Stimulated activated CD4-positive, alpha-beta T cell treated with anti-CD3 and anti-CD28 coated beads, Interleukin-15, amount 100 ng/mL, for 24 hours (primary cell): ENCODE data around the gene TTC17.
"Not testable (repeated sequence)": the region's sequence is repeated elsewhere in the genome, so short reads cannot be mapped to it uniquely, and the experiment has no call there.

Source experiments
- DNase-seq: peaks from one replicate; pipeline ENCODE4 v3.0.0-alpha.2; 2020

The TTC17 gene

GRCh38 chr11:43462359-43462758 is 103.6 kb downstream of the TTC17 start:
- DNase-seq = no peak

GRCh38 chr11:43467958-43468357 is 109.2 kb downstream of the TTC17 start:
- DNase-seq = no peak

- DNase-seq = not testable (repeated sequence)
These were observed 118.8 kb downstream of the TTC17 start for GRCh38 chr11:43477491-43477890.

GRCh38 chr11:43486141-43486540 is 127.4 kb downstream of the TTC17 start:
- no peak for DNase-seq

- no peak for DNase-seq
These were observed 131.2 kb downstream of the TTC17 start for GRCh38 chr11:43489869-43490465.

GRCh38 chr11:43492701-43493100 is 134.0 kb downstream of the TTC17 start:
- no peak for DNase-seq

GRCh38 chr11:43493431-43493830 is 134.7 kb downstream of the TTC17 start:
- DNase-seq = no peak

- DNase-seq = no peak
These were observed 138.4 kb downstream of the TTC17 start for GRCh38 chr11:43497144-43497543.

- DNase-seq = no peak
These were observed 139.8 kb downstream of the TTC17 start for GRCh38 chr11:43498561-43498960.

- DNase-seq = no peak
These were observed 144.7 kb downstream of the TTC17 start for GRCh38 chr11:43503417-43503816.

GRCh38 chr11:43504316-43504950 is 145.7 kb downstream of the TTC17 start:
- no peak for DNase-seq

- no peak for DNase-seq
These were observed 146.5 kb downstream of the TTC17 start for GRCh38 chr11:43505171-43505570.

- no peak for DNase-seq
These were observed 148.5 kb downstream of the TTC17 start for GRCh38 chr11:43507171-43507570.

GRCh38 chr11:43508511-43508918 is 149.8 kb downstream of the TTC17 start:
- no peak for DNase-seq

- no peak for DNase-seq
These were observed 153.2 kb downstream of the TTC17 start for GRCh38 chr11:43511959-43512358.

- DNase-seq = no peak
These were observed 156.4 kb downstream of the TTC17 start for GRCh38 chr11:43515090-43515489.

GRCh38 chr11:43516316-43516850 is 157.7 kb downstream of the TTC17 start:
- no peak for DNase-seq

- DNase-seq = no peak
These were observed 158.8 kb downstream of the TTC17 start for GRCh38 chr11:43517518-43517917.

GRCh38 chr11:43518408-43519160 is 159.9 kb downstream of the TTC17 start:
- DNase-seq = no peak

GRCh38 chr11:43521471-43521870 is 162.8 kb downstream of the TTC17 start:
- DNase-seq = no peak

- DNase-seq = no peak
These were observed 164.9 kb downstream of the TTC17 start for GRCh38 chr11:43523632-43524031.

- no peak for DNase-seq
These were observed 173.3 kb downstream of the TTC17 start for GRCh38 chr11:43532041-43532440.

- no peak for DNase-seq
These were observed 179.3 kb downstream of the TTC17 start for GRCh38 chr11:43537833-43538615.
